Tibial nerve (tissue), 3 donors: ENCODE measurements around the gene PRR23B.

Experiments used
- CTCF ChIP-seq, 5 experiments: fragments of 200-600 bp in 3 of 5; fragments of 450-650 bp in 2 of 5; sonication (generic) in 3 of 5; IDR thresholded peaks; one replicate each; pipeline ENCODE4 v1.5.1; 2016 to 2019; ENCODE audit warnings: antibody characterized with exemption in 5 of 5, mild to moderate bottlenecking in 3 of 5, moderate library complexity in 2 of 5
- POLR2A ChIP-seq, 2 donors: fragments of 450-650 bp; IDR thresholded peaks; one replicate each; pipeline ENCODE4 v1.6.1; 2017; ENCODE audit warnings: antibody characterized with exemption in 2 of 2, mild to moderate bottlenecking in 2 of 2, moderate library complexity in 2 of 2

GRCh38 chr3:139032326-139033002 lies 11.7 kb upstream of the PRR23B start:
- no peak for TF ChIP-seq CTCF (IDR thresholded peaks at IDR 0.05)
- no peak for TF ChIP-seq POLR2A (IDR thresholded peaks at IDR 0.05)
